Epidermal melanocyte (primary cell): ENCODE measurements around the gene IQSEC3.

Experiments used
- DNase-seq: peaks from one replicate; pipeline ENCODE4 v3.0.0; 2011; ENCODE audit warnings: low spot score; ENCODE audit not compliant: insufficient read length

Gene IQSEC3

GRCh38 chr12:78981-79380 is 12.4 kb downstream of the IQSEC3 start:
- DNase-seq, result no peak

- no peak for DNase-seq
Observed at GRCh38 chr12:80681-81190, 14.2 kb downstream of the IQSEC3 start.

GRCh38 chr12:82740-83139 is 16.2 kb downstream of the IQSEC3 start:
- no peak for DNase-seq

- DNase-seq, result no peak
Observed at GRCh38 chr12:84056-84455, 17.5 kb downstream of the IQSEC3 start.

- DNase-seq, result no peak
Observed at GRCh38 chr12:85191-85666, 18.7 kb downstream of the IQSEC3 start.

- DNase-seq, result no peak
Observed at GRCh38 chr12:87315-87714, 20.7 kb downstream of the IQSEC3 start.

GRCh38 chr12:87856-88255 is 21.3 kb downstream of the IQSEC3 start:
- DNase-seq, result no peak

GRCh38 chr12:89653-90052 is 23.1 kb downstream of the IQSEC3 start:
- DNase-seq, result no peak

GRCh38 chr12:91213-91612 is 24.6 kb downstream of the IQSEC3 start:
- DNase-seq, result no peak

GRCh38 chr12:93266-94005 is 26.9 kb downstream of the IQSEC3 start:
- DNase-seq, result no peak

- no peak for DNase-seq
Observed at GRCh38 chr12:96543-96942, 30.0 kb downstream of the IQSEC3 start.

GRCh38 chr12:98924-99352 is 32.4 kb downstream of the IQSEC3 start:
- DNase-seq, result no peak

- DNase-seq, result no peak
Observed at GRCh38 chr12:99605-100004, 33.0 kb downstream of the IQSEC3 start.

- DNase-seq, result no peak
Observed at GRCh38 chr12:101969-102878, 35.7 kb downstream of the IQSEC3 start.

GRCh38 chr12:102879-103168 is 36.3 kb downstream of the IQSEC3 start:
- DNase-seq, result no peak

- DNase-seq, result no peak
Observed at GRCh38 chr12:103169-103981, 36.8 kb downstream of the IQSEC3 start.

GRCh38 chr12:104551-105081 is 38.0 kb downstream of the IQSEC3 start:
- DNase-seq, result no peak

- DNase-seq, result no peak
Observed at GRCh38 chr12:105696-106095, 39.1 kb downstream of the IQSEC3 start.

GRCh38 chr12:106118-106591 is 39.6 kb downstream of the IQSEC3 start:
- no peak for DNase-seq

- no peak for DNase-seq
Observed at GRCh38 chr12:108594-108993, 42.0 kb downstream of the IQSEC3 start.

GRCh38 chr12:109446-109845 is 42.9 kb downstream of the IQSEC3 start:
- DNase-seq, result no peak
